A549 treated with CORT108297 at 1 μM for 4 hours (cell line): ENCODE data around the gene TUBB2A. TPM values are rescaled to one million over a fixed set of nuclear protein-coding genes. Genes with fewer than 3 reads are reported as not detected.

Source experiments
- total RNA-seq: library from RNA; stranded (reverse); fragments of 200-300 nt; extraction: Qiagen RNA extraction; gene quantifications from 5 replicates; pipeline ENCODE4 v1.2.3, GENCODE V29; 2022

TUBB2A gene
- total RNA-seq: 73.1 to 92.6 TPM (median 92.0 TPM) in 5 replicates

DNA sequence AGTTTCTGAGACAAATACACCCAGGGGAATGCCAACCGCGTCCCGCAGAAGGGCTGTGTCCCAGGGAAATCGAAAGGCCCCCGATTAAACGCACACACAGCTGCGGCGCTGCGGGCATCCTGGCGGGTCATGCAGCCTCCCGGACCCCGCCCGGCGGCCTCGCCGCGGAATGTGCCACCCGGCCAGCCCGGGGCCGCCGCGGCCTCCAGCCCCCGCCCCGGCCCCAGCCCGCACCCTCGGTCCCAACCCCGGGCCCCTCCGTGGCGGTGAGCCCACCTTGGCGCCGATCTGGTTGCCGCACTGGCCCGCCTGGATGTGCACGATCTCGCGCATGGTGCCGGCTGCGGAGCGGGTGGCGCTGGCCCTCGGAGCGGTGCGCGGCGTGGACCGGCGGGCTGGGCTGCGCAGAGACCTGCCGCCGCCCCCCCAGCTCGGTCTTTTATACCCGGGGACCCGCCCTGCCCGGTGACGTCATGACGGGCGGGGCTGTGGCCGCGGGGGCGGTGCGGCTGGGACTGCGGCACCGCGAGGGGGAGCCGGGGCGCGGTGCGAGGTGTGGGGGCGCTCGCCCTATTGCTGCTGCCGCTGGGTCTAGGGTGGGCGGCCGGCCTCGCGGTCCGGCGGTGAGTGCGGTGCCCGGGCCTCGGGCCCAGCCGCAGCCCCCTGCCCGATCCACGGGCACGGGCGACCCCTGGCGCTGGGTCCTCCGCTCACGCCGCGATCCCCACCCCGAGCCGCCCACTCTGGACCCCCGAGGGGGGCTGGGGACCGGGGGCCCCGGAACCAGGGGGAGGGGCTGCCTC lies at the start of gene TUBB2A:
TSS of gene TUBB2A (minus strand) at position 414 of the 803 bp plus-strand sequence. CDS start at position 333, 81 bp downstream.

DNA sequence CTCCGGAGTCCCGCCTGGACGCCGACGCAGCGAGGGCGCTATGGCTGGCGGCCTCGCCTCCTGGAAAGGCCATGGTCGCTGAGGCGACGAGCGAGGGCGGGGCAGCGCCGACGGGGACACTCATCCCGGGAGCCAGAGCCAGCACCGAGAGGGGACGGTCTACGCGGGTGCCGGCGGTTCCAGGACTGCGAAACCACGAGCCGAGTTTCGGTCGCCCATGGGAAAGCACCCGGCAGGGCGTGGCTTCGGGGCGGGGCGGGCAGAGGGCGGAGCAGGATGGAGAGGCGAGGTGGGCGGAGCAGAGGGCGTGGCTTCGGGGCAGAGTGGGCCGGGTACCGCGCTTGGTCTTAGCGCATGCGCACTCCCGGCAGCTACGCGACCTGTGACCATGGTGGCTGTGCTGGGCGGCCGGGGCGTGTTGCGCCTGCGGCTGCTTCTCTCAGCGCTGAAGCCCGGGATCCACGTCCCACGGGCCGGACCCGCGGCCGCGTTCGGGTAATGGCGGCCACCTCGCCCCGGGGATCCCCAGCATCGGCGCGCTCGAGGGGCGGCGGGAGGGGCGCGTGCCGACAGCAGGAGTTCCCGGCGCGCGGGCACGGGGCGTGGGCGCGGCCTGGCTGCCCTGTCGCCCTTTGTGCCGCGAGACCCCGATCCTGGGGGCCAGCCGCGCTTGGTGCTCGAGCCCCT lies 38.8 kb downstream of the TUBB2A start, which contains the start of gene BPHL:
TSS of gene BPHL (plus strand) at position 359 of the 687 bp plus-strand sequence. CDS start at position 389, 30 bp downstream.

Other genes starting within 250 kb of the TUBB2A start
- 131 to 147 TPM (median 140 TPM) in 5 replicates for gene SERPINB6, start 186.0 kb downstream of the TUBB2A start, total RNA-seq
- gene NQO2, start 157.7 kb downstream of the TUBB2A start, total RNA-seq: 57.8 to 85.9 TPM (median 81.6 TPM) in 5 replicates
- 11.5 to 13.6 TPM (median 12.1 TPM) in 5 replicates for gene RIPK1, start 89.0 kb downstream of the TUBB2A start, total RNA-seq
- gene BPHL, start 38.8 kb downstream of the TUBB2A start, total RNA-seq: 15.7 to 24.4 TPM (median 23.3 TPM) in 5 replicates
- gene TUBB2B, start 70.1 kb upstream of the TUBB2A start, total RNA-seq: 13.0 to 14.6 TPM (median 13.4 TPM) in 5 replicates
- 17.2 to 31.2 TPM (median 28.7 TPM) in 5 replicates for gene PSMG4, start 101.4 kb upstream of the TUBB2A start, total RNA-seq